Measurements from ENCODE around the gene GPR42. TPM values are rescaled to one million over a fixed set of nuclear protein-coding genes. Genes with fewer than 3 reads are reported as not detected.

GPR42 gene
- total and polyA plus RNA-seq, 2 of the 4 experiments (the other 2 are of a cell fraction), result not detected

DNA sequence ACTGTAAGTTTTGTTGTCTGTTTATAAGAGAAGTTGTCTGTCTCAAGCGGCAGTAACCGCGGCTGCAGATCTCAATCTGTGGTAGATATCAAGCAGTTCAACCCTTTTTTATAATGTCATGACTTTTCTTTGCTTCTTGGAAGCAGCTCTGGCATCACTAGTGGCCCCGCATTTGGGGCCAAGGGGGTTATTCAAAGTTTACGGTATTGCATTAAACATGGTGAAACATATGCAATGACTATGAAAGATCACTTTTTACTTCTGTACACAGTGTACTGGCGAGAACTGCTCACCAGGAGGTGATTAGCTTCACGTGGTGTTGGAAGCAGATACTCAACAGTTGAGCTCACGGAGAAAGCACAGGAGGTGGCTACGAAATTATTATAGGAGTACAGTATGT lies 17.2 kb upstream of the GPR42 start:
- Histone ChIP-seq H4K5ac (ENCODE audit: low read depth, low read length) (no peak overlapping the region), H3K27me3 (ENCODE audit: control insufficient read depth, insufficient read depth, low read length) (peaks cover 6% of the 10 kb centered on the region), H2BK15ac (ENCODE audit: low read depth, low read length) (no peak overlapping the region), H3K27ac (ENCODE audit: insufficient read depth, low read length) (no peak overlapping the region), H3K23ac (ENCODE audit: low read depth, low read length) (no peak overlapping the region), H3K4me3 (ENCODE audit: insufficient read depth, low read depth, low read length) (no peak overlapping the region), H4K20me1 (ENCODE audit: insufficient read depth, low read length) (no peaks in the 10 kb centered on the region), H3K9me3 (ENCODE audit: control insufficient read depth, insufficient read depth, low read length) (no peaks in the 10 kb centered on the region), H3K56ac (ENCODE audit: extremely low read depth, insufficient read depth, low read length) (no peak overlapping the region), H3K9ac (ENCODE audit: low read depth, low read length) (no peak overlapping the region), H3K14ac (replicated peaks; ENCODE audit: low read depth, low read length) (no peak overlapping the region), H2BK120ac (ENCODE audit: low read depth, low read length) (no peak overlapping the region), H3K4ac (ENCODE audit: low read depth, low read length) (no peak overlapping the region), H2BK20ac (ENCODE audit: low read depth, low read length) (no peak overlapping the region), H3K4me1 (ENCODE audit: control insufficient read depth, insufficient read depth, low read length) (no peaks in the 10 kb centered on the region), H3K9me1 (ENCODE audit: insufficient read depth, low read length) (no peaks in the 10 kb centered on the region), H2AK5ac (ENCODE audit: low read depth, low read length) (no peak overlapping the region), H3K4me2 (ENCODE audit: low read depth, low read length) (no peak overlapping the region), H3K79me1 (ENCODE audit: low read depth in 1 of 2, low read length in 2 of 2) (no peaks in the 10 kb centered on the region), H3K36me3 (ENCODE audit: control insufficient read depth, insufficient read depth, low read length) (no peaks in the 10 kb centered on the region), H2AFZ (replicated peaks; ENCODE audit: low read length, poor library complexity) (no peak overlapping the region), H2AK9ac (replicated peaks; ENCODE audit: low read depth, low read length, poor library complexity) (no peak overlapping the region), H3K18ac (ENCODE audit: low read depth, low read length) (no peak overlapping the region), H4K8ac (ENCODE audit: low read depth in 2 of 2, low read length in 2 of 2) (no peak overlapping the region), H2BK5ac (ENCODE audit: low read depth, low read length, poor library complexity, severe bottlenecking) (no peak overlapping the region), H4K91ac (ENCODE audit: insufficient read depth, low read depth, low read length) (no peak overlapping the region)
- ATAC-seq (ENCODE audit: low read depth) (no peak), DNase-seq (no peak)
- no peak for TF ChIP-seq RFX5 (IDR thresholded peaks at IDR 0.05; ENCODE audit: low read depth, low read length)
- no peak for TF ChIP-seq POLR2A (IDR thresholded peaks at IDR 0.05; ENCODE audit: low read depth, low read length)
- POLR2A ChIA-PET (ENCODE audit: unreplicated experiment), result no interaction called here
- CTCF ChIA-PET, result interaction anchor here (0.6 to 2.1 kb wide), 4 partner anchors 10 to 142 kb away, joined by 3 to 14 read pairs (median 8); no protein-coding TSS in a partner anchor
- dilution Hi-C loops (cut with HindIII; ENCODE audit: low sequenced_read_pairs, unreplicated experiment) (no loop called here), intact Hi-C loops (cut with micrococcal nuclease) (loop anchor here (2.0 to 10.0 kb wide), 2 partner anchors 111 to 275 kb away; partner anchors contain the start of gene RBM42), in situ Hi-C loops (cut with MboI; ENCODE audit: low sequenced_read_pairs) (no loop called here)
- BruUV-seq (replicated peaks), result no TSS peak
- WGBS, 2 experiments (ENCODE audit: extremely low coverage in 2 of 2, insufficient read length in 1 of 2), result no CpG with 5 or more reads among the region's 9 CpGs
